ENCODE measurements around the gene NPFF. TPM values are rescaled to one million over a fixed set of nuclear protein-coding genes. Genes with fewer than 3 reads are reported as not detected.

Gene NPFF
- polyA plus RNA-seq, 10 donors = 0.28 to 1.7 (median 1.0) TPM; not detected in 5

DNA sequence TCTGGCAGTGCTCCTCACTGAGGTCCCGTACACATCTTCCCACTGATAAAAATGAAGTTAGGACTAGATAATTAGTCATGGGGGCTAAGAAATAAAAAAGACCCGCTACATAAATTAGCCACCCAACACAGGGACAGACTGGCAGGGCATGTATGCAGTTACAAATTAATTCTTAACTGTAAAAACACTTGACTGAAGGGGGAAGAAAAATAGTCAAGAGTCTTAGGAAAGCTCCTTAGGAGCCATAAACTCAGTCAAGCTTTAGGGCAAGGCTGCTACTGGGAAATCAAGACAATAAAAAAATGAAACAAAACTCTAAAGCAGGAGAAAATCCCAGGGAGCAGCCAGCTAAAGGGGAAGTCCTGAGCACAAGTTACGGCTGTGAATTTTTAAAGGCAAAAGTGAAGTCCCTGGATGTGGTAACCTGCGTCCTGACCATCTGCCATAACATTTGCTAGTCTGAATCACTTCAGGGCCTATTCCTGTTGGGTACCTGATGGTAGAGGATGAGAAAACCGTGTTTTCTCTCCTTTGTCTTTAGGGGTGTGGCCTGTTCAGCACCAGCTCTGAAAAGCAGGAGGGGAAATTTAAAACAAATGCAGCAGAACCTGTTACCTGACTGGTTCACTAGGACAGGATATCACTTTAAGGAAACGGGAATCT, 7.5 kb upstream of the NPFF start:
- DNase-seq = no peak

DNA sequence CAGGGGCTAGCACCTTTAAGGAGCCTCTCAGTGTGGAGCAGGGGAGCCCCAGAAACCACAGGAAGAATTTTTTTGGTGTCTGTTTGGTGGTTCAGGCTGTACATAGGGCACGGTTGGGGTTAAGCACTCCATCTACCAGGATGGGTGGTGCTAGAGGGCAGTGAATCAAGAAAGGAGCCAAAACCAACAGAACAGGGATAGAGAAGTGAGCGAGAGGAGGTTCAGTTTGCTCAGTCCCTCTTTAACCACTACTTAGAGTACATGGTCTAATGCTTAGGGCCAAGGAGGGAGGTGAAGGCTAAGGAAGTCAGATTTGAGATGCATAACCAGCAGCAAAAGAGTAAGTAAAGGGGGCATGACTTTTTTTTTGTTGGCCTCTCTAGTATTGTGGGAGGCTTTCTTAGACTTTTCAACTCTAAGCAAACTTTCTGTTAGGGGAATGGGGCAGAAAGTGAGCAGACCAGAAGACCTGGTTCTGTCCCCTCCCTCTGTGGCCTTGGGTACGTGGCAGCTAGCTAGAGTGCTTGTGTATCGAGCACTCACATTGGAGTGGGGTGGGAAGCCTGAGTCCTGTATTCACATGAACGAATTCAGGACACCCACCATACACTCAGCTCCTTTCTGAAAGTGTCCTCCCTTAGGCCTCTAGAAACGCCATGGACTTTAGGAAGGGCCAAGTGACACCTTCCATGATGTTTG, 6.6 kb upstream of the NPFF start:
- no peak for DNase-seq

DNA sequence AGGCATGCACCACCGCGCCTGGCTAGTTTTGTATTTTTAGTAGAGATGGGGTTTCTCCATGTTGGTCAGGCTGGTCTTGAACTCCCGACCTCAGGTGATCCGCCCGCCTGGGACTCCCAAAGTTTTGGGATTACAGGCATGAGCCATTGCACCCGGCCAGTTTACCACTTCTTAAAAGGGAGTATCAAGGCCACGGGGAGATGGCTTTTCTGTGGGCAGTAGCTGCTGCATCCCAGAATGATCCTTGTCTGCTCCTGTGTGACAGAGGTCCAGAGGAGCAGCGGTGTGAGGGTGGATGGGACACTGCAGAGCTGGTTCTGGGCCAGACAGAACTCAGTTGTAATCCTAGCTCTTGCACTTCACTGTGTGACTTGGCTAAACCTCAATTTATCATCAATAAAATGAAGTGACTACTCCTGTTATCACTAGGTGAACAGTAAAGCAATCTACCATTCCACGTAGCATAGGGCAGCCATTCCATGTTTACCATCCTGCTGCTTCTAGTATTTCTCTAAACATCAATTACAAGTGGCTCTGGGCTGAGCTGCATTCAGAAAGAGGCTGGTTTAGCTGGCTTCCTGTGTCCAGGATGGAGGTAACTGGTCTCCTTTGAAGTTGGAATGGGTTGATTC, 3.0 kb upstream of the NPFF start:
- DNase-seq = no peak

DNA sequence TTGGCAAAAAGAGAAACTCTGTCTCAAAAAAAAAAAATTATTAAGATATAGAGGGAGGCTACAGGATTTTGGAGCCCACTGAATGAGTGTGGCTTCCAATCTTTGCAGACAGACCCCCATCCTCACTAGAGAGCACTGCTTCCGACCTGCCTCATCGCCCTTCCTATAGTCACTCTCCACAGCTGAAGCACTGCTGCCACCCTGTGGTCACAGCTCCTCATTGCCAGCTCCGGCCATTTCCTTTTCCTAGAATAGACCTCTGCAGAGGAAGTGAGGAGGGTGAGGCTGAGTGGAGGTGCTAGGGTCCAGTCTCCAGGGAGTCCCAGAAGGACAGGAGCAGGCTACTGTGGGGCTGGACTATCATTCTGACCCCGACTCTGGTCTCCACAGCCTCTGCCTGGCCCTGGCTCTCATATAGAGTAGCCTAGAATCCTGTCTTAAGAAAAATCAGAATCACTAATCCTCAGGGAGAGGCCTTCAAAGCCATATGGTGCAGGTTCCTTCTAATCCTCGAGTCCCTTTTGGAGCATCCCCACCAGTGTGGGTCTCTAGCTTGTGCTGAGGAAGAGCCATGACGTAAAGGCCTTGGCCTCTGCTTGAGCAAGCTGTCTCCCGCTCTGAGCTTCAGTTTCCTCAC, 1.4 kb upstream of the NPFF start:
- DNase-seq = peak; percentile 64 to 91 (median 82)

DNA sequence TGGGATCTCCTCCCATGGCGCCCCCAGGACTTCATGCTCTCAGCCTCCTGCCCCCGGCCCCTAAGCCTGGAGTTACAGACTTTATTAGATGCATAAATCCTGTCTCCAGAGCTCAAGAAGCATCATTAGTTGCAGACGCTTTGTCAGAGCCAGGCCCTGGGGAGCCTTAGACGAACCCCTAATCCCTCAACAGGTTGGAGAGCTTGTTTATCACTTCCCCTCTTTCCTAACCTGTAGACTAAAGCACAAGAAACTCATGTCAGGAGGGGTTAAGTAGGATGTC, 260 bp upstream of the NPFF start:
- no peak for DNase-seq

DNA sequence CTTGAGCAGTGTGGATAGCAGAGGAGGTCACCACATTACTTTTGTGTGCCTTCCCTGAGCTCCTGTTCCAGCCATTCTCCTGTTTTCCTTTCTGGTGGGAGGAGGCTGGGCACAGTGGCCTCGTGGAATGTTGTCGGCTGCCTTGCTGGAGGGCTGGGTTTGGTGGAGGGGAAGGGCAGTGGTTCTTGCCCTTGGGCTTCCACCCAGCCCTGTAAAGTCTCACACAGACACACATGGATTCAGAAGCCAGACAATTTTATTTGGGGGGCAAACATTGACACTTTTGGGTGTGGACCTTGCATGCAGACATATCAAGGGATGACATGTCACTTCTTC, 866 bp downstream of the NPFF start:
- no peak for DNase-seq

DNA sequence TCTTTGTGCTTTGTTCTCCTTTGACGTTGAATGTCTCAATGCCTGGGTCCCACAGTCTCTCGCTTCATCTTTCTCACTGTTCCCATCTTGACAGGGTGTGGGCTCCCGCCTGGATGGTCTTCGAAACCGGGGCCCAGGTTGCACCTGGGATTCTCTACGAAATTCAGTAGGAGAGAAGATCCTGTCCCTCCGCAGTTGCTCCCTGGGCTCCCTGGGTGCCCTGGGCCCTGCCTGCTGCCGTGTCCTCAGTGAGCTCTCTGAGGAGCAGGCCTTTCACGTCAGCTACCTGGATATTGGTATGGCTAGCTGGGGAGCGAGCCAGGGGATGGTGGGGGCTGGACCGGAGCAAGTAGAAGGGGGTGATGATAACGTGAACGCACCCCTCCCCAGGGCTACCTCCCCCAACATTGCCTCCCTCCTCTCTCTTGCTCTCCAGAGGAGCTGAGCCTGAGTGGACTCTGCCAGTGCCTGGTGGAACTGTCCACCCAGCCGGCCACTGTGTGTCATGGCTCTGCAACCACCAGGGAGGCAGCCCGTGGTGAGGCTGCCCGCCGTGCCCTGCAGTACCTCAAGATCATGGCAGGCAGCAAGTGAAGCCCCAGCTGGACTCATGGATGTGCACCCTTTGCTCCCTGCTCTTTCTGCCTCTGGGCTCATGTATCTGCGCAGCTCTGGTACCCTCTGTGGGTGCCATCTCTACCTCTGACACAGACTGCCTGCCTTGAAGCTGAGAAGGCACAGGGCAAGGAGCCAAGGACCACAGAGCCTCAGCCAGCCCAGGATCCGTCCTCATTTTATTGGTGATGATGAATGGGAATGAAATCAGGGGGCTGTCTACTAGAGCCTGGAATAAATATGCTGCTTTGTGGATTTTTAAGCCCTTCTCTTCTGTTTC, 1.5 kb downstream of the NPFF start:
- DNase-seq = no peak

DNA sequence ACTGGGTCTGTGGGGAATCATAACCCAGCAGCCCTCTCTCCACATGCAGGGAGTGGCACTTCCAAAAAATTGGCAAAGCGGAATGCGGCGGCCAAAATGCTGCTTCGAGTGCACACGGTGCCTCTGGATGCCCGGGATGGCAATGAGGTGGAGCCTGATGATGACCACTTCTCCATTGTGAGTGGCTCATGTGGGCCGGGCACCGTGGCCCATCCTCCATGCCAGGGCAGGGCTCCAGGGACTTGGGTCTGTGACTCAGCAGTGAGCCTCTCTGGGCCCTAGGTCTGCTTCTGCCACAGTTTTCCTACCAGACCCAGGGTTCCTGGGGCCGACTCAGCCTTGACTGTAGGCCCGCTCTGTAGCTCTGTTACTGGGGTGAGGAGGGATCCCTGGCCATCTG, 2.2 kb downstream of the NPFF start:
- DNase-seq = no peak

DNA sequence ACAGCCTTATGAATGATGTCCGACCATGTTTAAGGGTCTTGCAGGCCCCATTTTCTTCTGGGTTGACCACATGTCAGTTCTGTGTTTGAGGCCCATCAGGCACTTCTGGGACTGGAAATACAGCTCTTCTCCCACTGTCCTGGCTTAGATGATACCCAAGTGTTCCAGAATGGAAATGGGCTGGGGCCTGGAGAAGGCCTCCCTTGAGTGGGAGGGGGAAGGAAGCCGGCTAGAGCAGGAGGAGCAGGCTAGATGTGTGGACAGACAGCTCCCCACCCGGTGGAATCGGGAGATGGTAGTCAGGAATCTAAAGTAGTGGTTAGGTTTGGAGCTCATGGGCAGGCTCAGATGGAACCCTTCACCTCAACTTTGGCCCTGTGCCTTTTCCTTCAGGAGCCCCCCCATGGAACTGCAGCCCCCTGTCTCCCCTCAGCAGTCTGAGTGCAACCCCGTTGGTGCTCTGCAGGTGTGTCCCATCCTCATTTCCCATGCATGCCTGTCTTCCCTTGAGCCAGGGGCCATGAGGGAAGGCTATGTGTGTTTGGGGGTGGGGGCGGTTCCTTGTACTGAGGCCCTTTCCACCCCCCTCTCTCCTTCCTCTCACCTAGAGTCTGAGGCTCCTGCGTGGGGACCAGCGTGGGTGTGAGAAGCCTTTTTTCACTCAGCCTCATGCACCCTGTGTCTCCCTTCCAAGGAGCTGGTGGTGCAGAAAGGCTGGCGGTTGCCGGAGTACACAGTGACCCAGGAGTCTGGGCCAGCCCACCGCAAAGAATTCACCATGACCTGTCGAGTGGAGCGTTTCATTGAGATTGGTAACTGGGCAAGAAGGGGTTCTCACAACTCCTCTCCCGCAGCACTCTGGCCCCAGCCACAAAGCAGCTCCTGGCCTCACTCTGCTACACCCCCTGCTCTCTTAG, 3.0 kb downstream of the NPFF start:
- no peak for DNase-seq

DNA sequence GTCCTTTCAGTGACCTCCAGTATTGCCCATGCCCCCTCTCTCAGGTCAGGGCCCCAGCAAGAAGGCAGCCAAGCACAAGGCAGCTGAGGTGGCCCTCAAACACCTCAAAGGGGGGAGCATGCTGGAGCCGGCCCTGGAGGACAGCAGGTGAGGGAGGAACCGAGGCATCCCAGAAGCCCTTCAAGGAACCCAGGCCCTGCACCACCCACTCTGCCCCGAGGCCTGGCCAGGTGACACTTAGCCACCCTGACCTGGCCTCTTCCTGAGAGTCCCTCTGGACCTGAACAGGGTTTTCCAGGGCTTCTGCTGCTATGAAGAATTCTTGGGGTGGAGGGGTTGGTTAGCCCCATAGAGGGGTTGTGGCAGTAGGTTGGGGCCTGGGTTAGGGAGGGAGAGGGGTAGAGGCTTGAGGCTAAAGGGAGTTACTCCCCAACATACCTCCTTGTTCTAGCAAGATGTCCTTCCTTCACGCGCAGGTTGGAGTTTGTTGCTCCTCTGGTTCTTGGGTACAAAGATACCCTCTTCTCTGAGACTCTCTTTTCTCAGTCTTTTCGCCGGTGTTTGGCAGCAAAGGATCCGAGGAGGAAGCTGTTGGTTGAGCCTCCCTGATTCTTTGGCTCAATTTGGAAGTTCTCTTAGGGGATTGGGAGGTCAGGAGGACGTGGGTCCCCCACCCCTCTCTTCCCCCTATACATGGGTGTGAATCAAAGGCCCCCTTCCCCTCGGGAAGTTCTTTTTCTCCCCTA, 4.1 kb downstream of the NPFF start:
- no peak for DNase-seq

DNA sequence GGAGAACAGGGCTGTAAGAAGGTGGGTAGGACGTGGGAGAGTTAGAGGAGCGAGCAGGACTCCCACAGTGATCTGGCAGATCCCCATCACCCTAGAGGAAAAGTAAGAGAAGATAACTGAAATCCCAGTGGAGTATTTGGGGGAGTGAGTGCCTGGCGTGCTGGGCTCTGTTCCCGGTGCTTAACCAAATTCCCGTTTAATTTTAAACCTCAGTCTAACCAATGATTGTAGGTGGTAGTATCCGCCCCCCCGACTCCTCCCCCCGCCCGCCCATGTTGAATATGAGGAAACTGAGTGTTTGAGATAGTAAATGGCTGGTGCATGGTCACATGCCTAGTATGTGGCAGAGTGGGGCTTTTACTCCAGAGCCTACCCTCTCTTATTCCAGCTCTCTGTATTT, 5.0 kb downstream of the NPFF start:
- no peak for DNase-seq

DNA sequence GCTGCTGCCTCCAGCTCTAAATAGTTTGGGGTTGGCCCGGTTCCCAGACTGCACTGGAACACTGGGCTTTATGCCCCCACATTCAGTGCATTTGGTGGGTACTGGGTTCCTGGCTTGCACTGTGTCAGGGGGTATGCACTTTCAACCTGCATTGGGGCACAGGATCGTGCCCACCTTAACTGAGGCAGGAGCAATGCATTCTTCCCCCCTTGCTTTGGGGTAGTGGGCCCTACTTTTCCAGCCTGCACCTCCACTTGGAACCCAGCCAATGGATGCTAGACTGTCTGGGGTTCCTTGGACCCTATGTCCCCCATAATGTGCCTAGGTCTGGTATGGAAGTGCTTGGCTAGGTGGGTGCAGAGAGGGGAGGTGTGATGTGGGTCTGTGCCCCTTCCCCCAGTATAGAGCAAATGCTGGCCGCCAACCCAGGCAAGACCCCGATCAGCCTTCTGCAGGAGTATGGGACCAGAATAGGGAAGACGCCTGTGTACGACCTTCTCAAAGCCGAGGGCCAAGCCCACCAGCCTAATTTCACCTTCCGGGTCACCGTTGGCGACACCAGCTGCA, 5.6 kb downstream of the NPFF start:
- DNase-seq = no peak

DNA sequence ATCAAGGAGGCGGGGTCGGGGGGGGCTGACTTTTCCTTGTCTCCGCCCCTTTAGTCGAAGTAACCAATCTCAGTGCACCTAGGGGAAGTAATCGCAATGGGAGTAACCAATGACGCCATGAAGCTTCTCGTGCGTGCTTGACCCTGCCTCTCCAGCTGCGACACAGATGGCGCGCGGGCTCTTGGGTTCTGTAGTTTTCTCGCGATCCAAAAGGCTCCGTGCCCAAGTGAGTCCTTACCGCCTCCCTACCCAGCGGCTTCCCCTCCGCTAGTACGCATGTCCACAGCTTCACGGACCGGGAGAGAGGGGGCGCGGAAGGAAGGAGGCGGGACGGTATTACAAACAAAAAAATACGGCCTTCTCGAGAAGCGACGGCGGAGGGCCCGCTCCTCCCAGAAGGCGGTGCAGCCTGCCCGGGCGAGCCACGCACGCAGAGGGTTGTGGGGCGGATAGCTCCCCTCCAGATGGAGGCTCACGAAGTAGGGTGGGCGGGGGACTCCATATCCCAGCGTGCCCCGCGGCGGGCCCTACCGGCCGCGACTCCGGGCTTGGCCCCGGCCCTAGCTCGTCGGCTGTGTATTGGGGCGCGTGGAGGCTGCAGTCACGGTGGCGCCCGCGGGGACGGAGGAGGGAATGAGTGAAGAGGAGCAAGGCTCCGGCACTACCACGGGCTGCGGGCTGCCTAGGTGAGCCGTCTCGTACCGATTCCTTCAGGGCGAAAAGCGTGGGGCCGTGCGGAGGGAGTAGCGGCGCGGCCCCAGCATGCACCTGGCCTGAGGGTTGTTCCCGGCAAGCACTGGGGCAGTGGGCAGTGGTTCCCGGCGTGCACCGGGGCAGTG, 6.3 kb downstream of the NPFF start, which contains the start of gene TARBP2:
TARBP2 (plus strand) TSS at position 508 of the 839 bp plus-strand sequence; CDS start at position 634, 126 bp downstream.
- peak; percentile 99 to 100 (median 100) for DNase-seq

DNA sequence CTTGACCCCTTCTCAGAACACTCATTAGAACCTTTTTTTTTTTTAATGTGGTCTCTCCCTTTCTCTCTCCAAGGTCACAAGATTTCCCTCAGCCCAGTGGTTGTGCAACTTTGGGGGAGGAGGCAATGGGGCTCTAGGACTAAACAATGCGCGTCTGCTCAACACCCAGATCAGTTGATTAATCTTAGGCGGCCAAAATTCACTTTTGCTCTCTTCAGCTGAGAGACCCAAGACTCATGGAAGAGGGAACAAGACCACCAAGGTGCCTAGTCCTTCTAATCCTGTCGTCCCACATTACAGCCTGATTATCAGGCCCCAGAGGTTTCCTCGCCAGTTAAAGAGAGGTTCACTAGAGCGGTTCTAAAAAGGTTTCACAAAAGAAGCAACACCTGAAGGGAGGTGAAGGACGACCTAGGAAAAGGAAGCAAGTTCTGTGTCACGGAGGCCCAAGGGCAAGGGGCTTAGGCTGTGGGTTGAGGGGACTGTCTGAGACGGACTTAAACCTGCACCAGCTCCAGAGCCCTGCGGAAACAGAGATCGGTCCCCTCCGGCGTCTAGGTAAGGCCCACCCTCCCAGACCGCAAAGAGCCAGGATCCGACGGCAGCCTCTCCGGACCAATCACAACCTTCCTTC, 7.0 kb downstream of the NPFF start:
- peak in 2 of 3 donors; percentile 47 to 81 for DNase-seq

DNA sequence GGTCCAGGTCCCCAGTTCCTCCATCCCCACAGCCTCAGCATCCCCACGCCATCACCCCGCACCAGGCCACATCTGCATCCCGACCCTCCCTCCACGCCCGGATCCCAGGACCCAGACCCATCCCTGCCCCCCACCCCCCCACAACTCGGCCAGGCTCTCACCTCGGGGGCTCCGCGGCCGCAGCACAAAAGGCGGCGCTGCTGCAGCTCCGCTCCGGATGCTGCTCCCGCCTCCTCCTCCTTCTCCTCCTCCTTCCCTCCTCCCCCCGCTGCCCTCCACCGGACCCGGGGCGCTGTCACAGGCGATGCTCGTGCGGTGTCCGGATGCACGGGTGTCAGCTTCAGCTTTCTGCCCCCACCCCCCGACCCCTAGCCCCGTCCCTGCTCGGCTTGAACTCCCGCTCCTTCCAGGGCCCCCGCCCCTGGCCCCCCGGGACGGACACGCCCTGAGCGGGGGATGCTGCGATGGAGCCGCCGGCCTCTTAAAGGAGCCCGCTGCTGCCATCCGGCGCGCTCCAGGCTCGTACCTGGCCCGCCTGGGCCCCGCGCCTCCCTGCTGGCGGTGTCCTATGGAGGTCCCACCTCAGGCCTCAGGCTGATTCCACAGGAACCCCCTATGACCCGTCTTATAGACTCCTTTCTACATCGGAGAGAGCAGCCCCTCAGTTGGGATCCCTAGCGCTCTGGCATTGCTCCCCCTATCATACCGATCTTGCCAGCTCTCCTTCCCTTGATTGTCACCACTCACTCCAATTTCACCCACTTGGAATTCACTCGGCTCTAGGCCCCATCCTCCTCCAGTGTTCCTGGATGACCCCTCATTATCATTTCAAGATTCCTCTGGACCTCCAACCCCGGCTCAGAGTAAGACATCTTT, 7.8 kb downstream of the NPFF start, which contains the start of gene MAP3K12:
MAP3K12 (minus strand) TSS at position 193 of the 876 bp plus-strand sequence. CDS start 12,067 bp downstream, outside the sequence.
- DNase-seq = peak; percentile 43 to 88 (median 74)

DNA sequence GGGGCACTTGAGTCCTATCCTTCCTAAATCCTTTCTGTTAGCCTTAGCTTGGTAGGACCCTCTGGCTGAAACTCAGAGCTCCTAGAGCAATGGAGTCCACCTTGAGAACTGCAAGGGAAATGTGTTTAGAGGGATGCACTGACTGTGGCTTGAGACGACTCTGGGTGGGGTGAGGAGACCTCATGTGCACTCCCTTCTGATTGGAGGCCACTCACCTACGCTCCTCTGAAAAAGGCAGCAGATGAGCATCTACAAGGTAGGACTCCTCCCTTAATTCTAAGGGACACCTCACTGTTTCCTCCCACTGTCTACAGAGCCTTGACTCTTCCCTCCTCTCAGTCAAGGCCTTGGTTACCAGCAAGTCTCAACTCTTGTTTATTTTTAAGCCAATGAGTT, 9.1 kb downstream of the NPFF start:
- DNase-seq = no peak

DNA sequence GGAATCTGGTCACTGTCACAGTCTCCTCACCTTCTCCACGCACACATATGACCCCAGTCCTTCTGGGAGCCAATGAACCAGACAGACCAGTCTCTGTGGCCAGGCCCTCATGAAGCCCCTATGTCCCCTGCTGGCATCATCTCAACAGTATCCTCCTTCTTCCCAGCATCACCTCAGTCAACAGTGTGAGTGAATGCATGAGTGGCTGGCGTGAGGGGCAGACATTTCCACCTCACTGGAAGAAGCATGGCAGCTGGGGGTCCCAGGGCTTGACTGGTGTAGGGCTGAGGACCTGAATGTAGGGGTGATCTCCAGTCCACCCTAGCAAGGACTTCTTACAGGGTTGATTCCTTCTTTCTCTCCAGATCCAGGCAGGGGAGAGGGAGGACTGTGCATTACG, 9.8 kb downstream of the NPFF start:
- no peak for DNase-seq
